ENCODE measurements around the gene ZNF486.
"Not testable (repeated sequence)": the region's sequence is repeated elsewhere in the genome, so short reads cannot be mapped to it uniquely, and the experiment has no call there.

The ZNF486 gene

DNA sequence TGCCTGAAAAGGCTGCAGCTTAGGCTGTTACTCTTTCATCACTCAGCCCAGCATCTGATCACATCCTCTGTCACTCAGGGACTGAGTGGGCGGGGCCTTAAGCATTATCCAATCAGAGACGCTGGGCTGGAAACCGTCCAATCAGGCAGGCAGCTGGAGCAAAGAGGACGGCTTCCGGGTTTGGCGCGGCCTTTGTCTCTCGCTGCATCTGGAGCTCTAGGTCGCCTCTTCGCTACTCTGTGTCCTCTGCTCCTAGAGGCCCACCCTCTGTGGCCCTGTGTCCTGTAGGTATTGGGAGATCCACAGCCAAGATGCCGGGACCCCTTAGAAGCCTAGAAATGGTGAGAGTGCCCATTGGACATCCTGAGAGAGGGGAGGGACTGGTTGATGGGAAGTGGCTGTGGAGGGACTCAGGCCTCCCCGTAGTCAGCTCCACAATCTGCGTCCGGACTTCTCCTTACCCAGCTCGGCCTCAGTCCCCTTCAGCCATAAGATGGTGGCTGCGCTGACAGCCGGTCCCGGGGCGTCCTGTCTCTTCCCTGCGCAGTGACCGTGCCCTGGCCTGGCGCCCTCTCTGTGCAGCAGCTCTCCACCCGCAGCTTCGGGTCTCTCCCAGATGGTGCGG, at the start of gene ZNF486:
Gene ZNF486 (plus strand): TSS at position 195 of the 625 bp plus-strand sequence. CDS start 117 bp downstream, at position 312.
- Mint-ChIP-seq H3K27ac (peak within 1 kb of the TSS; percentile 91), H3K4me1 (ENCODE audit: low read depth) (peaks cover 11% of the 10 kb centered on the region), H3K9me3 (peaks cover 72% of the 10 kb centered on the region)

DNA sequence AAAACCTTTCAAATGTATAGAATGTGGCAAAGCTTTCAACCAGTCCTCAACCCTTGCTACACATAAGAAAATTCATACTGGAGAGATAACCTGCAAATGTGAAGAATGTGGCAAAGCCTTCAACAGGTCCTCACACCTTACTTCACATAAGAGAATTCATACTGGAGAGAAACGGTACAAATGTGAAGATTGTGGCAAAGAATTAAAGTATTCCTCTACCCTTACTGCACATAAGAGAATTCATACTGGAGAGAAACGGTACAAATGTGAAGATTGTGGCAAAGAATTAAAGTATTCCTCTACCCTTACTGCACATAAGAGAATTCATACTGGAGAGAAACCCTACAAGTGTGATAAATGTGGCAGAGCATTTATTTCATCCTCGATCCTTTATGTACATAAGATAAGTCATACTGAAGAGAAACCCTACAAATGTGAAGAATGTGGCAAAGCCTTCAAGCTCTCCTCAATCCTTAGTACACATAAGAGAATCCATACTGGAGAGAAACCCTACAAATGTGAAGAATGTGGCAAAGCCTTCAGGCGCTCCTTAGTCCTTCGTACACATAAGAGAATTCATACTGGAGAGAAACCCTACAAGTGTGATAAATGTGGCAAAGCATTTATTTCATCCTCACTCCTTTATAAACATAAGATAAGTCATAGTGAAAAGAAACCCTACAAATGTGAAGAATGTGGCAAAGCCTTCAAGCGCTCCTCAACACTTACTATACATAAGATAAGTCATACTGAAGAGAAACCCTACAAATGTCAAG, 48.8 kb upstream of the ZNF486 start:
- H3K9me3 Mint-ChIP-seq, result peaks cover 70% of the 10 kb centered on the region
- H3K27me3 Mint-ChIP-seq; H3K27ac Mint-ChIP-seq; intact Hi-C loops (cut with micrococcal nuclease); H3K4me1 Mint-ChIP-seq (ENCODE audit: low read depth); H3K4me3 Mint-ChIP-seq: not testable (repeated sequence)
- peaks cover 35% of the 10 kb centered on the region for H3K36me3 Mint-ChIP-seq (ENCODE audit: low read depth)

More for the DNA sequence above, at the start of gene ZNF486:
- Mint-ChIP-seq H3K4me3 (peak within 1 kb of the TSS; percentile 95), H3K36me3 (ENCODE audit: low read depth) (peaks cover 60% of the 10 kb centered on the region), H3K27me3 (no peaks in the 10 kb centered on the region)
- intact Hi-C loops (cut with micrococcal nuclease), result no loop called here

DNA sequence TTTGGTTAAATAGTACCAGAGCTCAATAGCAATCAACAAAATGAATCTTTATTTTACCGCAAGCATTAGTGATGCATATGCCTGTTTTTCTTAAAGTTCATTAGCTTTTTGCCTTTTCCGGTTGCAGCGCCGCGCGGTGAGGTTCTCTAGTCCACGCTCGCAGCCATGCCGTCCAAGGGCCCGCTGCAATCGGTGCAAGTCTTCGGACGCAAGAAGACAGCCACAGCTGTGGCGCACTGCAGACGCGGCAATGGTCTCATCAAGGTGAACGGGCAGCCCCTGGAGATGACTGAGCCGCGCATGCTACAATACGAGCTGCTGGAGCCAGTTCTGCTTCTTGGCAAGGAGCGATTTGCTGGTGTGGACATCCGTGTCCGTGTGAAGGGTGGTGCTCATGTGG, 42.1 kb upstream of the ZNF486 start:
- peaks cover 29% of the 10 kb centered on the region for H3K36me3 Mint-ChIP-seq (ENCODE audit: low read depth)
- peaks cover 69% of the 10 kb centered on the region for H3K9me3 Mint-ChIP-seq
- H3K27me3 Mint-ChIP-seq, result no peaks in the 10 kb centered on the region
- no peak overlapping the region for H3K27ac Mint-ChIP-seq
- H3K4me1 Mint-ChIP-seq (ENCODE audit: low read depth), result no peaks in the 10 kb centered on the region
- intact Hi-C loops (cut with micrococcal nuclease), result no loop called here
- H3K4me3 Mint-ChIP-seq, result no peak overlapping the region

DNA sequence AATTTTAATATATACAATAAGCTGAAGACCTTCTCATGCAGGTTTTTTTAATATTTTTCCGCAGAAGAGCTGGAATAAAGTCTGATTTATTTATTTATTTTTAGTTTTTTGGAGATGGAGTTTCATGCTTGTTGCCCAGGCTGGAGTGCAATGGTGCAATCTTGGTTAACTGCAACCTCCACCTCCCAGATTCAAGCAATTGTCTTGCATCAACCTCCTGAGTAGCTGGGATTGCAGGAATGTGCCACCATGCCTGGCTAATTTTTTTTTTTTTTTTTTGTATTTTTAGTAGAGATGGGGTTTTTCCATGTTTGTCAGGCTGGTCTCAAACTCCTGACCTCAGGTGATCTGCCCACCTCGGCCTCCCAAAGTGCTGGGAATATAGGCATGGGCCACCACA, 34.1 kb upstream of the ZNF486 start:
- peaks cover 66% of the 10 kb centered on the region for H3K9me3 Mint-ChIP-seq
- intact Hi-C loops (cut with micrococcal nuclease); H3K27me3 Mint-ChIP-seq; H3K36me3 Mint-ChIP-seq (ENCODE audit: low read depth); H3K27ac Mint-ChIP-seq; H3K4me3 Mint-ChIP-seq; H3K4me1 Mint-ChIP-seq (ENCODE audit: low read depth): not testable (repeated sequence)

DNA sequence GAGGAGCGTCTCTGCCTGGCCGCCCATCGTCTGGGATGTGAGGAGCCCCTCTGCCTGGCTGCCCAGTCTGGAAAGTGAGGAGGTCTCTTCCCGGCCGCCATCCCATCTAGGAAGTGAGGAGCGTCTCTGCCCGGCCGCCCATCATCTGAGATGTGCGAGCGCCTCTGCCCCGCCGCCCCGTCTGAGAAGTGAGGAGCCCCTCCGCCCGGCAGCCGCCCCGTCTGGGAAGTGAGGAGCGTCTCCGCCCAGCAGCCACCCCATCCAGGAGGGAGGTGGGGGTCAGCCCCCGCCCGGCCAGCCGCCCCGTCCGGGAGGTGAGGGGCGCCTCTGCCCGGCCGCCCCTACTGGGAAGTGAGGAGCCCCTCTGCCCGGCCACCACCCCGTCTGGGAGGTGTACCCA, 29.3 kb upstream of the ZNF486 start:
- H3K27me3 Mint-ChIP-seq; intact Hi-C loops (cut with micrococcal nuclease); H3K4me1 Mint-ChIP-seq (ENCODE audit: low read depth); H3K36me3 Mint-ChIP-seq (ENCODE audit: low read depth); H3K27ac Mint-ChIP-seq; H3K4me3 Mint-ChIP-seq: not testable (repeated sequence)
- H3K9me3 Mint-ChIP-seq, result peaks cover 65% of the 10 kb centered on the region

DNA sequence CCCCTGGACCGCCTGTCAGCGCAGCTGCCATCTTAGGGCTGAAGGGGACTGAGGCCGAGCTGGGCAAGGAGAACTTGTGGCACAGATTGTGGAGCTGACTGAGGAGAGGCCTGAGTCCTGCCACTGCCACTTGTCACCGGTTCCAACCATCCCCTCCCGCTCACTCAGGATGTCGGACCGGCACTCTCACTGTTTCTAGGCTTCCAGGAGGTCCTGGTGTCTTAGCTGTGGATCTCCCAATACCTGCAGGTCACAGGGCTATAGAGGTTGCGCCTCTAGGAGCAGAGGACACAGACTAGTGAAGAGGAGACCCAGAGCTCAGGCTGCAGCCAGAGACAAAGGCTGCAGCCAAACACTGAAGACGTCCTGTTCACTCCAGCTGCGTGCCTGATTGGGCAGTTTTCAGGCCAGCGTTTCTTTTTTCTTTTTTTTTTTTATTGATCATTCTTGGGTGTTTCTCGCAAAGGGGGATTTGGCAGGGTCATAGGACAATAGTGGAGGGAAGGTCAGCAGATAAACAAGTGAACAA, 15.3 kb upstream of the ZNF486 start:
- H3K27me3 Mint-ChIP-seq, result no peaks in the 10 kb centered on the region
- intact Hi-C loops (cut with micrococcal nuclease), result no loop called here
- H3K27ac Mint-ChIP-seq, result no peak overlapping the region
- H3K9me3 Mint-ChIP-seq, result peaks cover 59% of the 10 kb centered on the region
- no peaks in the 10 kb centered on the region for H3K4me1 Mint-ChIP-seq (ENCODE audit: low read depth)
- no peak overlapping the region for H3K4me3 Mint-ChIP-seq
- H3K36me3 Mint-ChIP-seq (ENCODE audit: low read depth), result no peaks in the 10 kb centered on the region

DNA sequence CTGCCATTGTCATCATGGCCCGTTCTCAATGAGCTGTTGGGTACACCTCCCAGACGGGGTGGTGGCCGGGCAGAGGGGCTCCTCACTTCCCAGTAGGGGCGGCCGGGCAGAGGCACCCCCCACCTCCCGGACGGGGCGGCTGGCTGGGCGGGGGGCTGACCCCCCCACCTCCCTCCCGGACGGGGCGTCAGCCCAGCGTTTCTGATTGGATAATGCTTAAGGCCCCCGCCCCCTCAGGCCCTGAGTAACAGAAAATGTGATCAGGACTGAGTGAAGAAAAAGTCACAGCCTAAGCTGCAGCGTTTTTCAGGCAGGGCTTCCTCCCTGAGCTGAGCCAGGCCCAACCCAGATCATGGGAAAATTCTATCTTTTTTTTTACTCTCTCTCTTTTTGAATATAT, 14.5 kb upstream of the ZNF486 start:
- intact Hi-C loops (cut with micrococcal nuclease); H3K27ac Mint-ChIP-seq; H3K4me3 Mint-ChIP-seq; H3K27me3 Mint-ChIP-seq; H3K36me3 Mint-ChIP-seq (ENCODE audit: low read depth); H3K4me1 Mint-ChIP-seq (ENCODE audit: low read depth): not testable (repeated sequence)
- H3K9me3 Mint-ChIP-seq, result peaks cover 59% of the 10 kb centered on the region

DNA sequence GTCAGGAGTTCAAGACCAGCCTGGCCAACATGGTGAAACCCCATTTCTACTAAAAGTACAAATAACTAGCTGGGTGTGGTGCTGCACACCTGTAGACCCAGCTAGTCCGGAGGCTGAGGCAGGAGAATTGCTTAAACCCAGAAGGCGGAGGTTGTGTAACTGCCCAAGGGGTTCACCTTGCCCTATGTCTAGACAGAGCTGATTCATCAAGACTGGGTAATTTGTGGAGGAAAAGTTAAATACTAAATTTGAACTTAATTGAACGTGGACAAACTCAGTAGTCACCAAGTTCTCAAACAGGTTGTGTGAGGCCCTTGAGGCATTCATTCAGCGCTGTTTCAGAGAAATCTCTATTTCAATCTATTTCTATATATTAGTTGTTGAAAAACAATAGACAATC, 13.7 kb upstream of the ZNF486 start:
- Mint-ChIP-seq H3K27ac (no peak overlapping the region), H3K4me3 (no peak overlapping the region), H3K27me3 (no peaks in the 10 kb centered on the region), H3K36me3 (ENCODE audit: low read depth) (no peaks in the 10 kb centered on the region), H3K4me1 (ENCODE audit: low read depth) (no peaks in the 10 kb centered on the region), H3K9me3 (peaks cover 60% of the 10 kb centered on the region)
- intact Hi-C loops (cut with micrococcal nuclease), result no loop called here

DNA sequence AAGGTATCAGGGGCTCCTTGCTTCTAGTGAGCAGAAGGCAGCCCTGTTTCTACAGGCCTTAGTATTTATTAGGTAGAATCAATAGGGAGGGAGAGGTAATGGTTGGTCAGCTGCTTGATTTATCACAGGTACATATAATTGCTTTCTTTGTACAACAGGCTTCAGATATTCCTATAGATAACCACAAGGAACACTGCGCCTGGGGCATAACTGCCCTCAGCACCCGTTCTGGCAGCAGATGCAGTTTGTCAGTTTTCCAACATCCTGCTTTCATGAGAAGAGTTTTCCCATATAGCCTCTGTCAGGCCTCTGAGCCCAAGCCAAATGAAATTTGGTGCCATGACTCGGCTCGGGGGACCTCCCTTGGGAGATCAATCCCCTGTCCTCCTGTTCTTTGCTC, 12.4 kb upstream of the ZNF486 start:
- Mint-ChIP-seq H3K9me3 (peaks cover 73% of the 10 kb centered on the region), H3K27me3 (no peaks in the 10 kb centered on the region), H3K4me1 (ENCODE audit: low read depth) (no peaks in the 10 kb centered on the region), H3K4me3 (no peak overlapping the region), H3K36me3 (ENCODE audit: low read depth) (no peaks in the 10 kb centered on the region), H3K27ac (no peak overlapping the region)
- intact Hi-C loops (cut with micrococcal nuclease), result no loop called here

DNA sequence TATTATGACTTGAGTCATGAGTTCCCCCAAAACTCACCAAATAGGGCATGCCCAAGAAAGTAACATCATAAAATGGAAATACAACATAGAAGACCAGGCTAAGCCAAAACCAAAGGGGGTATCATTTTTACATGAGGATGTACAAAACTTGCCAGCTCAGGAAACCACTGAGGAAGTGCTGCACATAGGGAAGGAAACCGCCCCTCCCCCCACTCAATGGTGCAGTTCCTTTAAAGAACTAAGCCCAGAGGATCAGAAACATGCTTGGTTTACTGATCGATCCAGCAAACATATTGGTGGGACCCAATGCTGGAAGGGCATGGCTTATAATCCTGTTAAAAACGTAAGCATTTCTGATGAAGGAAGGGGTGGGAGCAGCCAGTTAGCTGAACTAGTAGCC, 4.2 kb upstream of the ZNF486 start:
- intact Hi-C loops (cut with micrococcal nuclease), result no loop called here
- Mint-ChIP-seq H3K9me3 (peaks cover 80% of the 10 kb centered on the region), H3K36me3 (ENCODE audit: low read depth) (peaks cover 16% of the 10 kb centered on the region), H3K4me1 (ENCODE audit: low read depth) (peaks cover 10% of the 10 kb centered on the region), H3K27me3 (no peaks in the 10 kb centered on the region), H3K4me3 (no peak overlapping the region), H3K27ac (no peak overlapping the region)

DNA sequence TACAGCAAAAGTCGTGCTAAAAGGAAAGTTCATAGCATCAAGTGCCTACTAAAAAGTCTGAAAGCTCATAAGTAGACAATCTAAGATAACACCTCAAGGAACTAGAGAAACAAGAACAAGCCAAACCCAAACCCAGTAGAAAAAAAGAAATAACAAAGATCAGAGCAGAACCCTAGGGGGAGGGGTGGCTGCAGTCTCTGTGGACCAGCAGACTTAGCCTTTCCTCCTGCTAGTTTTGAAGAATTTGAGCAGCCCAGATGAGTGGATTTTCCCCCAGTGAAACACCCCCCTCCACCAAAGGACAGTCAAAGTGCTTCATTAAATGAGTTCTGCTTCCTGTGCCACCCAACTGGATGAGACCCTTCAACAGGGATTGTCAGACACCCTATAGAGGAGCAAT, 2.6 kb upstream of the ZNF486 start:
- peaks cover 11% of the 10 kb centered on the region for H3K4me1 Mint-ChIP-seq (ENCODE audit: low read depth)
- intact Hi-C loops (cut with micrococcal nuclease), result no loop called here
- peaks cover 72% of the 10 kb centered on the region for H3K9me3 Mint-ChIP-seq
- no peaks in the 10 kb centered on the region for H3K27me3 Mint-ChIP-seq
- H3K36me3 Mint-ChIP-seq (ENCODE audit: low read depth), result peaks cover 33% of the 10 kb centered on the region
- H3K27ac Mint-ChIP-seq, result no peak overlapping the region
- no peak overlapping the region for H3K4me3 Mint-ChIP-seq

DNA sequence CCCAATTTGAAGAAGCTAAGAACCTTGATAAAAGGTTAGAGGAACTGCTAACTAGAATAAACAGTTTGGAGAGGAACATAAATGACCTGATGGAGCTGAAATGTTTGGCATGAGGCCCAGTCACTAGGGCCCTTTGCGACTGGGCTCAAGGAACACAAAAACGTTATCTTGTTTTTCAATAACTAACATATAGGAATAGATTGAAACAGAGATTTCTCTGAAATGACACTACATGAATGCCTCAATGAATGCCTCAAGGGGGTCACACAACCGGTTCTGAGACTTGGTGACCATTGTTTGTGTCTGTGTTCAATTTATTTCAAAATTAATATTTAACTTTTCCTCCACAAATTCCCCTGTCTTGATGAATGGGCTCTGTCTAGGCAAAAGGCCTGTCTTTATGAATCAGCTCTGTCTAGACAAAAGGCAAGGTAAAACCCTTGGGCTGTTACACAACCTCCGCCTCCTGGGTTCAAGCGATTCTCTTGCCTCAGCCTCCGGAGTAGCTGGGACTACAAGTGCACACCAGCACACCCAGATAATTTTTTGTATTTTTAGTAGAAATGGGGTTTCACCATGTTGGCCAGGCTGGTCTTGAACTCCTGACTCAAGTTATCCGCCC, 932 bp upstream of the ZNF486 start:
- Mint-ChIP-seq H3K4me3 (no peak overlapping the region), H3K4me1 (ENCODE audit: low read depth) (peaks cover 11% of the 10 kb centered on the region), H3K27me3 (no peaks in the 10 kb centered on the region), H3K9me3 (peaks cover 72% of the 10 kb centered on the region), H3K27ac (no peak overlapping the region), H3K36me3 (ENCODE audit: low read depth) (peaks cover 49% of the 10 kb centered on the region)
- intact Hi-C loops (cut with micrococcal nuclease), result no loop called here

DNA sequence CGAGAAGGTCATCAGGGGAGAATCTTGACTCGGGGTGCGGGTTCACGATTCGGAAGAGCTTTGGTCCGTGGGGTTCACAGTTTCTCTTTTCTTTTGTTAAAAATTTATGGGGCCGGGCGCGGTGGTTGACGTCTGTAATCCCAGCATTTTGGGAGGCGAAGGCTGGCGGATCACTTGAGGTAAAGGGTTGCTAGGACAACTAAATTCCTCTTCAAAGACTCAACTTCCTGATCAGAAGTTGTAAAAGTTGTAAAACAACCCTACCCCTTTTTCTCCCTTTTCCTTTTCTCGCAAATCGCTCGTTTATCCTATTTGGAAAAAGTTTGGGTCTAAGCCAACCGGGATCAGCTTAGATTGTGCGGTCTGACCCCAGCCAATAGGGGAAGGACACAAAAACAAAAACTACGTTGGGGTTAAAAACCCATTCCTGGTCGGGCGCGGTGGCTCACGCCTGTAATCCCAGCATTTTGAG, 673 bp downstream of the ZNF486 start:
- peak overlapping the region; percentile 95 for H3K4me3 Mint-ChIP-seq
- H3K27me3 Mint-ChIP-seq, result no peaks in the 10 kb centered on the region
- intact Hi-C loops (cut with micrococcal nuclease), result no loop called here
- H3K27ac Mint-ChIP-seq, result peak overlapping the region; percentile 91
- H3K9me3 Mint-ChIP-seq, result peaks cover 72% of the 10 kb centered on the region
- peaks cover 65% of the 10 kb centered on the region for H3K36me3 Mint-ChIP-seq (ENCODE audit: low read depth)
- H3K4me1 Mint-ChIP-seq (ENCODE audit: low read depth), result peaks cover 11% of the 10 kb centered on the region

DNA sequence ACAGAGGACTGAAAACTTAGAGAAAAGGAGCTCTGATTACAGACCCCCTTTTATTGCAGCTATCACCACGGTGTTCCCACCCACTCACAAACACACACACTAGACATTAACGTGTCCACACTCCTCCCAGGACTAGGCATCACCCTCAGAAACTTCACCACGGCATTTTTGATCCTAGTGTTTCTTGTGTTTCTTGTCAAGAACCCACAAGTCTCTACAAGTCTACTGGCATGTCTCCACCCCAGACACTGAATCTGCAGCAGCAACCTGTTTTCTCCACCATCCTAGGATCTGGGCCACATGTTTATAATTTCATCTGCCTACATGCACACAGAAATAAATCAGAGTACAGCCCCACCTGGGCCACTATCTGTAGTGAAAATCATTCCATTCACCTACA, 4.3 kb downstream of the ZNF486 start:
- Mint-ChIP-seq H3K27me3 (no peaks in the 10 kb centered on the region), H3K9me3 (peaks cover 68% of the 10 kb centered on the region), H3K36me3 (ENCODE audit: low read depth) (peaks cover 91% of the 10 kb centered on the region), H3K4me1 (ENCODE audit: low read depth) (peaks cover 11% of the 10 kb centered on the region), H3K4me3 (no peak overlapping the region), H3K27ac (no peak overlapping the region)
- intact Hi-C loops (cut with micrococcal nuclease), result no loop called here

All from dendritic cell treated with granulocyte-macrophage colony-stimulating factor and Interleukin-4, amounts not matched to agents 40 ng/mL and 50 ng/mL, for 4 days (primary cell).